H1 (cell line): Measurements from ENCODE around the gene TSHZ2. TPM values are rescaled to one million over a fixed set of nuclear protein-coding genes. Genes with fewer than 3 reads are reported as not detected.

Experiments
- CTCF ChIA-PET: fragments of 300-600 bp; sonication (Branson Sonifier 250); formaldehyde crosslinking; loops from one replicate; lab custom pipeline; 2021; ENCODE audit not compliant: partially characterized antibody; lab: Charles Lee
- POLR2A ChIA-PET: fragments of 300-600 bp; sonication (Branson Sonifier 250); formaldehyde crosslinking; loops from one replicate; lab custom pipeline; 2021; ENCODE audit warnings: inconsistent platforms; ENCODE audit not compliant: partially characterized antibody; lab: Charles Lee
- DNase-seq, 2 experiments: peaks; one replicate each; pipeline versions ENCODE4 v3.0.0 to v3.0.0-alpha.2; 2010 to 2022; ENCODE audit warnings: low spot score in 2 of 2, low read depth in 1 of 2, mixed read lengths in 1 of 2
- FAIRE-seq: peaks from 2 replicates; lab custom pipeline; 2011; peaks lifted over from hg19 to GRCh38; lab: Jason Lieb, UNC
- H2AFZ ChIP-seq: 2 replicates; pipeline ENCODE4 v1.8.1; 2012; ENCODE audit warnings: low read length, inconsistent platforms
- H2AK5ac ChIP-seq: 2 replicates; pipeline ENCODE4 v1.6.1; 2013; ENCODE audit warnings: low read depth, low read length
- H2BK120ac ChIP-seq: replicated peaks from 2 replicates; pipeline ENCODE3; 2013; ENCODE audit warnings: low read depth, low read length, inconsistent platforms
- H2BK12ac ChIP-seq: 2 replicates; pipeline ENCODE4 v1.6.1; 2013; ENCODE audit warnings: low read depth, low read length
- H2BK15ac ChIP-seq: 2 replicates; pipeline ENCODE4 v1.6.1; 2013; ENCODE audit warnings: low read length
- H2BK20ac ChIP-seq: 2 replicates; pipeline ENCODE4 v1.6.1; 2013; ENCODE audit warnings: low read length
- H2BK5ac ChIP-seq: 2 replicates; pipeline ENCODE4 v1.6.1; 2013; ENCODE audit warnings: low read depth, low read length
- H3K14ac ChIP-seq: 2 replicates; pipeline ENCODE4 v1.6.1; 2013; ENCODE audit warnings: inconsistent platforms; ENCODE audit not compliant: insufficient read length
- H3K18ac ChIP-seq: 2 replicates; pipeline ENCODE4 v1.6.1; 2013; ENCODE audit warnings: low read length; ENCODE audit errors: extremely low read depth
- H3K23ac ChIP-seq: 2 replicates; pipeline ENCODE4 v1.6.1; 2013; ENCODE audit warnings: inconsistent platforms; ENCODE audit not compliant: insufficient read length
- H3K23me2 ChIP-seq: 2 replicates; pipeline ENCODE4 v1.6.1; 2013; ENCODE audit warnings: low read depth, low read length
- H3K27ac ChIP-seq: 2 replicates; pipeline ENCODE4 v1.6.1; 2011; ENCODE audit warnings: low read depth, low read length, inconsistent platforms
- H3K27me3 ChIP-seq, 4 experiments: replicated peaks in 1 of 4; 1 replicate in 1 of 4; 2 replicates in 3 of 4; pipeline versions ENCODE4 v1.6.1 to v1.8.1; 2011 to 2013; ENCODE audit warnings: low read length in 3 of 4, mild to moderate bottlenecking in 3 of 4, inconsistent platforms in 2 of 4, mixed read lengths in 2 of 4, moderate library complexity in 1 of 4; ENCODE audit not compliant: control insufficient read depth in 3 of 4, insufficient read depth in 3 of 4; ENCODE audit errors: extremely low read depth in 1 of 4
- H3K36me3 ChIP-seq, 4 experiments: 2 replicates each; pipeline versions ENCODE4 v1.6.1 to v1.8.1; 2011 to 2013; ENCODE audit warnings: mild to moderate bottlenecking in 4 of 4, low read length in 3 of 4, moderate library complexity in 2 of 4, control low read depth in 1 of 4, inconsistent platforms in 1 of 4; ENCODE audit not compliant: insufficient read depth in 4 of 4, control insufficient read depth in 2 of 4
- H3K4ac ChIP-seq: replicated peaks from 2 replicates; pipeline ENCODE3; 2013; ENCODE audit warnings: low read length, low read depth, mixed read lengths, inconsistent platforms; ENCODE audit not compliant: insufficient read length
- H3K4me1 ChIP-seq, 4 experiments: replicated peaks in 1 of 4; 1 replicate in 1 of 4; 2 replicates in 3 of 4; pipeline versions ENCODE4 v1.6.1 to v1.8.1; 2011 to 2013; ENCODE audit warnings: low read length in 3 of 4, inconsistent platforms in 2 of 4, mixed read lengths in 1 of 4; ENCODE audit not compliant: insufficient read depth in 4 of 4, control insufficient read depth in 3 of 4
- H3K4me2 ChIP-seq, 2 experiments: 2 replicates each; pipeline versions ENCODE4 v1.6.1 to v1.8.1; 2011 to 2013; ENCODE audit warnings: low read depth in 2 of 2, low read length in 2 of 2, control low read depth in 1 of 2, inconsistent platforms in 1 of 2, mild to moderate bottlenecking in 1 of 2; ENCODE audit not compliant: insufficient read depth in 1 of 2
- H3K4me3 ChIP-seq, 4 experiments: fragments of 200-600, 300-600 bp in 1 of 4; sonication (generic), shearing (Covaris generic), sonication (Bioruptor Twin) in 1 of 4; 2 replicates each; pipeline versions ENCODE4 v1.5.1 to v1.8.1; 2011 to 2016; ENCODE audit warnings: low read length in 4 of 4, low read depth in 3 of 4, control low read depth in 2 of 4, inconsistent platforms in 2 of 4, mild to moderate bottlenecking in 2 of 4, mixed read lengths in 1 of 4, moderate library complexity in 1 of 4; ENCODE audit not compliant: insufficient read depth in 2 of 4; ENCODE audit errors: extremely low read depth in 1 of 4
- H3K56ac ChIP-seq: replicated peaks from 2 replicates; pipeline ENCODE3; 2013; ENCODE audit warnings: low read depth, mild to moderate bottlenecking, mixed read lengths, low read length, inconsistent platforms; ENCODE audit not compliant: insufficient read length
- H3K79me1 ChIP-seq: 2 replicates; pipeline ENCODE4 v1.6.1; 2013; ENCODE audit warnings: low read depth, low read length, control low read depth
- H3K79me2 ChIP-seq, 2 experiments: 2 replicates each; pipeline versions ENCODE4 v1.6.1 to v1.8.1; 2012 to 2013; ENCODE audit warnings: low read length in 2 of 2, mild to moderate bottlenecking in 2 of 2, inconsistent platforms in 1 of 2; ENCODE audit not compliant: insufficient read depth in 2 of 2, control insufficient read depth in 1 of 2
- H3K9ac ChIP-seq, 4 experiments: replicated peaks in 1 of 4; 1 replicate in 1 of 4; 2 replicates in 3 of 4; pipeline versions ENCODE4 v1.6.1 to v1.8.1; 2011 to 2013; ENCODE audit warnings: low read depth in 3 of 4, low read length in 3 of 4, control low read depth in 2 of 4, mild to moderate bottlenecking in 2 of 4, moderate library complexity in 2 of 4, inconsistent platforms in 1 of 4; ENCODE audit errors: extremely low read depth in 1 of 4
- H3K9me3 ChIP-seq, 2 experiments: 2 replicates each; pipeline versions ENCODE4 v1.6.1 to v1.8.1; 2012 to 2013; ENCODE audit warnings: mild to moderate bottlenecking in 2 of 2, moderate library complexity in 2 of 2, control low read depth in 1 of 2, inconsistent platforms in 1 of 2, low read depth in 1 of 2, low read length in 1 of 2, mixed read lengths in 1 of 2; ENCODE audit not compliant: insufficient read depth in 2 of 2
- H4K20me1 ChIP-seq, 2 experiments: replicated peaks in 1 of 2; 2 replicates each; pipeline versions ENCODE3 to v1.8.1; 2011 to 2013; ENCODE audit warnings: inconsistent platforms in 2 of 2, low read length in 2 of 2, mild to moderate bottlenecking in 1 of 2; ENCODE audit not compliant: insufficient read depth in 2 of 2, control insufficient read depth in 1 of 2
- H4K5ac ChIP-seq: 2 replicates; pipeline ENCODE4 v1.6.1; 2013; ENCODE audit warnings: low read length, low read depth, mixed read lengths, inconsistent platforms; ENCODE audit not compliant: insufficient read length
- H4K8ac ChIP-seq: 2 replicates; pipeline ENCODE4 v1.8.0; 2013; ENCODE audit warnings: mild to moderate bottlenecking, moderate library complexity, low read length, inconsistent platforms; ENCODE audit not compliant: insufficient read depth; ENCODE audit errors: extremely low read depth
- H4K91ac ChIP-seq: replicated peaks from 2 replicates; pipeline ENCODE3; 2013; ENCODE audit warnings: low read length, mixed read lengths, inconsistent platforms; ENCODE audit not compliant: insufficient read length
- ATF3 ChIP-seq: IDR thresholded peaks from 2 replicates; pipeline ENCODE4 v1.6.1; 2011; ENCODE audit warnings: low read depth, mild to moderate bottlenecking, low read length; ENCODE audit not compliant: insufficient read depth
- CBX5 ChIP-seq: fragments of 300-800, 300-1000 bp; sonication (generic); IDR thresholded peaks from 2 replicates; pipeline ENCODE4 v1.7.1; 2016; ENCODE audit warnings: antibody characterized with exemption, low read length, low read depth
- E2F6 ChIP-seq: IDR thresholded peaks from 2 replicates; pipeline ENCODE4 v1.6.1; 2012; ENCODE audit warnings: inconsistent platforms
- MAFK ChIP-seq: IDR thresholded peaks from 2 replicates; pipeline ENCODE4 v1.6.1; 2012; ENCODE audit warnings: low read depth, mild to moderate bottlenecking, improper control_type of control experiment, low read length
- POLR2AphosphoS5 ChIP-seq: IDR thresholded peaks from 2 replicates; pipeline ENCODE4 v1.6.1; 2011; ENCODE audit warnings: low read depth, low read length
- SIN3A ChIP-seq, 2 experiments: IDR thresholded peaks in 1 of 2; conservative IDR thresholded peaks in 1 of 2; 2 replicates each; pipeline ENCODE4 v1.6.1; 2011 to 2012; ENCODE audit warnings: low read length in 2 of 2, improper control_type of control experiment in 1 of 2, low read depth in 1 of 2, mild to moderate bottlenecking in 1 of 2
- SP4 ChIP-seq: IDR thresholded peaks from 2 replicates; pipeline ENCODE4 v1.6.1; 2012; ENCODE audit warnings: low read length, inconsistent platforms
- SRF ChIP-seq: IDR thresholded peaks from 2 replicates; pipeline ENCODE4 v1.6.1; 2011; ENCODE audit warnings: mild to moderate bottlenecking, low read depth, low read length, moderate library complexity
- SUZ12 ChIP-seq: fragments of 200-600 bp; sonication (generic); IDR thresholded peaks from 2 replicates; pipeline ENCODE4 v1.6.1; 2012; ENCODE audit warnings: mild to moderate bottlenecking, inconsistent platforms, low read length, moderate library complexity, mixed read lengths
- USF2 ChIP-seq: IDR thresholded peaks from 2 replicates; pipeline ENCODE4 v1.6.1; 2011; ENCODE audit warnings: low read length, improper control_type of control experiment
- WGBS, 2 experiments: shearing (Covaris generic) in 1 of 2; methylation state at CpG; one replicate each; pipeline versions ENCODE4 v1.1.6 to v1.1.7; 2013 to 2015; ENCODE audit warnings: low lambda C conversion rate in 2 of 2, mixed read lengths in 2 of 2, inconsistent platforms in 1 of 2, low coverage in 1 of 2, missing lambda C conversion rate in 1 of 2; ENCODE audit not compliant: insufficient replicate concordance in 2 of 2, insufficient coverage in 1 of 2, insufficient read length in 1 of 2; ENCODE audit errors: extremely low coverage in 1 of 2, missing lambda C conversion rate in 1 of 2; 5-methylcytosine and 5-hydroxymethylcytosine counted together
- polyA plus RNA-seq, 7 experiments: library from polyadenylated mRNA; depleted of rRNA in 3 of 7; stranded (reverse) in 5 of 7; unstranded in 2 of 7; fragments of >200 nt in 5 of 7; fragments of 200-250 nt in 2 of 7; gene quantifications; 1 replicate in 5 of 7; 2 replicates in 1 of 7; 4 replicates in 1 of 7; pipeline versions ENCODE4 v1.2.1 to v1.2.3, GENCODE V29; 2011 to 2013; ENCODE audit warnings: missing spikeins in 2 of 7, mixed read lengths in 2 of 7
- total RNA-seq: library from RNA; stranded (reverse); fragmentation: NEBNext Ultra II Directional; extraction: Animal tissue kit (Norgen Biotek cat#: 25700); gene quantifications from 2 replicates; pipeline ENCODE4 v1.2.1, GENCODE V29; 2021

Gene TSHZ2
- total and polyA plus RNA-seq, 2 of the 8 experiments (the other 6 are each of a cell fraction or from before 2014, with no cell fraction given) = 0.14 to 0.30 TPM

- no peak overlapping the region for H2BK20ac ChIP-seq
- H3K18ac ChIP-seq = no peak overlapping the region
- H4K5ac ChIP-seq = no peak overlapping the region
- H3K36me3 ChIP-seq = no peaks in the 10 kb centered on the region
- H3K27ac ChIP-seq = no peak overlapping the region
- WGBS, 2 experiments = 81 to 98% methylated on average over 2 to 10 of the region's 10 CpGs
- no peaks in the 10 kb centered on the region for H3K79me1 ChIP-seq
- H2AK5ac ChIP-seq = no peak overlapping the region
- H4K20me1 ChIP-seq = no peaks in the 10 kb centered on the region
- no peak overlapping the region for H3K56ac ChIP-seq
- H4K91ac ChIP-seq = no peak overlapping the region
- peaks cover 3% of the 10 kb centered on the region; the same call in 1 of the 2 replicates for H3K23me2 ChIP-seq
- H2BK15ac ChIP-seq = no peak overlapping the region
- no peaks in the 10 kb centered on the region for H3K27me3 ChIP-seq
- no peaks in the 10 kb centered on the region for H3K9me3 ChIP-seq
- H3K4me2 ChIP-seq = no peak overlapping the region
- H2BK5ac ChIP-seq = no peak overlapping the region
- no peak overlapping the region for H4K8ac ChIP-seq
- H2BK12ac ChIP-seq = no peak overlapping the region
- H3K4ac ChIP-seq = no peak overlapping the region
- ChIA-PET CTCF (no interaction called here), POLR2A (no interaction called here)
- no peak overlapping the region for H3K14ac ChIP-seq
- DNase-seq (no peak), FAIRE-seq (no peak)
- no peaks in the 10 kb centered on the region for H3K4me1 ChIP-seq
- no peak overlapping the region for H3K23ac ChIP-seq
- H3K9ac ChIP-seq = no peak overlapping the region
- H3K4me3 ChIP-seq = no peak overlapping the region
- no peak overlapping the region for H2BK120ac ChIP-seq
- H2AFZ ChIP-seq = no peak overlapping the region
- H3K79me2 ChIP-seq = no peaks in the 10 kb centered on the region
- TF ChIP-seq USF2 = no peak
- TF ChIP-seq SRF = no peak
- TF ChIP-seq MAFK = no peak
- no peak for TF ChIP-seq SUZ12
- no peak for TF ChIP-seq SIN3A (conservative IDR thresholded peaks at IDR 0.05 in 1 of 2, IDR thresholded peaks at IDR 0.05 in 1 of 2; ENCODE audit: low read depth in 1 of 2, low read length in 2 of 2)
- no peak for TF ChIP-seq E2F6
- TF ChIP-seq SP4 = no peak
- TF ChIP-seq ATF3 = no peak
- no peak for TF ChIP-seq POLR2AphosphoS5
- TF ChIP-seq CBX5 = no peak
These were observed 22.2 kb downstream of the TSHZ2 start for GRCh38 chr20:52994184-52994970.
